NCI-H748 (cell line): Measurements from ENCODE around the gene ASF1A.
"Not testable (repeated sequence)": the region's sequence is repeated elsewhere in the genome, so short reads cannot be mapped to it uniquely, and the experiment has no call there.

Experiments used
- DNase-seq: peaks from one replicate; lab custom pipeline; 2025; ENCODE audit not compliant: unreplicated experiment; lab: John Stamatoyannopoulos, UW

Gene ASF1A

DNA sequence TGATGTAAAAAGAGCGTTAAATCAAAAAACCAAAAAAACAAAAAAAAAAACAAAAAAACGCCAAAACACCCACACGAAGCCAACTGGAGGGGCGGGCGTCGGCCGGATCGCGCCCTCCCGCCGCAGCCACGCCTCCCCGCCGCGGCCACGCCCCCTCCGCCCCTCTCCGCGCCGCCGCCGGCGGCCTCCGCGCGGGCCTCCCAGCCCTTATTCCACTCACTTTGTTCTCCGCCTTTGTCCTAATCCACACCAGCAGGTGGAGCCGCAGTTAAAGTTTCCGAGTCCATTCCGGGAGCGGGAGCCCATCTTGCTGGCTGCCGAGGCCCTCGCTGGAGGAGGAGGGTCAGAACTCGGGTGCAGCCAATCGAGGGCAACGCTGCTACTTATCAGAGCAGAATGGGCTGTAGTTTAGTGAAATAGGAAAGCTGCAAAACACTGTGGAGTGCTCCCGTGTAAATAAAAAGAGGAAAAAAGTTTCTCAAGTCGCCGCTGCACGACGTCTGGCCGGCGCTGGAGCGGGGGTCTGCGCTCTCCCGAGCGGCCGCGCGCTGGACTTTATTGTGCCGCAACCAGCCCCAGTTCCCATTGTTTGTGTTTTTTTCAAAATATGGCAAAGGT is at the start of gene ASF1A:
TSS of gene ASF1A (plus strand) at position 346 of the 618 bp plus-strand sequence. CDS start at position 608, 262 bp downstream.
- DNase-seq = peak; percentile 99

DNA sequence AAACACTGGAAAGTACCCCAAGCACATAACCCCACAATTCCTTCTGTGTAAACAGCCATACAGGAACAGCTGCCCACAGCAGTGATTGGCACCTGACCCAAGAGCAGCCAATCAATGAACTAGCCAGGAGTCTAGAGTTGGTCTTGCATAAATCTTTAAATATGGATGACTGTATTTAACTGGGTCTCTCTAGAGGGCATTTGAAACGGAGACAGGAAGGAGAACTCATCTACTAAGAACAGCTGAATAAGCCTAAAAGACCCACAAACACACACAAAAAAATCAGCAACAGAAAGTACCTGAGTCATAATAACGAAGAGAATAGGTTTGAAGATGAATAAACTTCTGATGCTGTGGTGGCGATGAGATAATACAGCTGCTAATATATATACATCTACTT is 49.0 kb upstream of the ASF1A start:
- DNase-seq = no peak

DNA sequence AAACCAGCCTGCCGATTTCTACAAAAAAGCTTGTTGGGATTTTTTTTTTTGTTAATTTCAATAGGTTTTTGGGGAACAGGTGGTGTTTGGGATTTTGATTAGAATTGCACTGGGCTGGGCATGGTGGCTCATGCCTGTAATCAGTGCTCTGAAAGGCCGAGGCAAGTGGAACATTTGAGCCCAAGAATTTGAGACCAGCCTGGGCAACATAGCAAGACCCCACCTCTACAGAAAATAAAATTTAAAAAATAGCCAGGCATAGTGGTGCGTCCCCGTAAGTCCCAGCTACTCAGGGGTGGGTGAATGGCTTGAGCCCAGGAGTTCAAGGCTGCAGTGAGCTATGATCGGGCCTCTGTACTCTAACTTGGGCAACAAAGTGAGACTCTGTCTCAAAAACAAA is 40.5 kb upstream of the ASF1A start:
- DNase-seq = no peak

DNA sequence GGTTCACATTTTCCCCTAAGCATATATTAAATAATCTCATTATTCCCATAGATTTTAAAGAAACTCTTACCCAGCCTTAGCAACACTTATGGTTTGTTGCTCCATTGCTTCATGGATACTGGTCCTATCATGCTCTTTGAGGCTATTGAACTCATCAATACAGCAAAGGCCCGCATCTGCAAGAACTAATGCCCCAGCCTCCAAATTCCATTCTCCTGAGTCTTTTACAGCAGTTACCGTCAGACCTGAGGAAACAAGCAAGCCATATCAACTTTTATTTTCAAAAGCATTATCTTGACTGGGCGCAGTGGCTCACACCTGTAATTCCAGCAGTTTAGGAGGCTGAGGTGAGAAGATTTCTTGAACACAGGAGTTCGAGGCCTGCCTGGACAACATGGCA is 37.7 kb upstream of the ASF1A start:
- DNase-seq = no peak

DNA sequence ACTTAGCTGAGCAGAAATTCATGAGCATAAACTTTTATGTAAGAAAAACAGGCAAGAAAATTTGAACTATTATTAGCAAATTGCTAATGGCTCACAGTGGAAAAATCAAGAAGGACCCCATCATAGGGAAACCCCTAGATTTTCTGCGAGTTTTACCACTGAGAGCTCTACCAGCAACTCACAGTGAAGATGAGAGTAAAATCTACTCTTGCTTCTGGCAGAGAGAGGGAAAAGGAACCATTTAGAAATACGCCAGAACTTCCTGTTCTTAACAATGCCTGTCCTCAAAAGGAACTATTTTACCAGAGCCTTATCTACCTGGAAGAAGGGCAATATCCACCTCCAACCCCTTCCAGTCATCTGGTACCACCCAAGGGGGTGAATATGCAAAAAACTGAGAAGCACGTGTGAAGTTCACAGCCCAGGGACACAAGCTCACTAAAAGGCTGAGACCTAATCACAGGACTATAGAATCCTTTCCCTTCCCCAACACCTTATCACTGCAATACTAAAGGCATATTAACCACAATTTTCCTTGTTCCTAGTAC is 34.4 kb upstream of the ASF1A start:
- DNase-seq = no peak

DNA sequence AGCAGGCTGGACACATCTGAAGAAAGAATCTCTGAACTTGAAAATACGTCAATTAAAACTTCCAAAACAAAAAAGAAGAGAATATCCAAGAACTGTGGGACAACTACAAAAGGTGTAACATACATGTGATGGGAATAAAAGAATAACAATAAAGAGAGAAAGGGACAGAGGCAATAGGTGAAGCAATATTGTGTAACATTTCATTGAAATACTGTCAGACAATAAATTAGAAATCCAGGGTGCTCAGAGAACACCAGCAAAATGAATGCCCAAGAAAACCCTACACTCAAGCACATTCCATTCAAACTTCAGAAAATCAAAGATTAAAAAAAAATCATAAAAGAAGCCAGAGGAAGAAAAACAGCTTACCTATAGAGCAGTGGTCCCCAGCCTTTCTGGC is 33.6 kb upstream of the ASF1A start:
- DNase-seq = no peak

DNA sequence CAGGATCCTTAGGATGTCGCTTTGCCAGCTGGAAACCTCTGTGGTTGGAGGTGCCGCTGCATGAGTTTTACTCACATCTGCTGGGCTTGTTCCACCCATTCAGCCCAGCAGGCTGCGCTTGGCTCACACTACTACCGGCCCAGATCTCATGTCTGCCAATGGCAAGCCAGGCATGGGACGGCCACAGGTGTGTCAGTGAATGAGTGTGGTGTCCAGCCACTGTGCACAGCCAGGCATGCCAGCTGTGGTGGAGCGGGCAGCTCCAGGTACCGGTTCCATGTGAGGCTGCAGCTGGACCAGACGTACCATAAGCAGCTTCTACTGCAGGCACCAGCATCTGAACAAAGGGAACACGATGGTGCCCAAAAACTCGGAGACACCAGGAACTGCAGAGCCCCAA is 33.1 kb upstream of the ASF1A start:
- DNase-seq = peak; percentile 3

DNA sequence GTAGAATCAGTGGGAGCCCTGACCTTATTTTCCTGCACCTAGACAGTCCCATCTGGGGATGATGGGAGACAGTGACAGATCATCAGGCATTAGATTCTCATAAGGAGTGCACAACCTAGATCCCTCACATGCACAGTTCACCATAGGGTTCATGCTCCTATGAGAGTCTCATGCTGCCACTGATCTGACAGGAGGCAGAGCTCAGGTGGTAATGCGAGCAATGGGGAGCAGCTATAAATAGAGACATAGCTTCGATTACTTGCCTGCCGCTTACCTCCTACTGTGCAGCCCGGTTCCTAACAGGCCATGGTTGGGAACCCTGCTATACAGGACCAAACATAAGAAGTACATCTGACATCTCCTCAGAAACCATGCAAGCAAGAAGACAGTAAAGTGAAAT is 31.5 kb upstream of the ASF1A start:
- DNase-seq = no peak

DNA sequence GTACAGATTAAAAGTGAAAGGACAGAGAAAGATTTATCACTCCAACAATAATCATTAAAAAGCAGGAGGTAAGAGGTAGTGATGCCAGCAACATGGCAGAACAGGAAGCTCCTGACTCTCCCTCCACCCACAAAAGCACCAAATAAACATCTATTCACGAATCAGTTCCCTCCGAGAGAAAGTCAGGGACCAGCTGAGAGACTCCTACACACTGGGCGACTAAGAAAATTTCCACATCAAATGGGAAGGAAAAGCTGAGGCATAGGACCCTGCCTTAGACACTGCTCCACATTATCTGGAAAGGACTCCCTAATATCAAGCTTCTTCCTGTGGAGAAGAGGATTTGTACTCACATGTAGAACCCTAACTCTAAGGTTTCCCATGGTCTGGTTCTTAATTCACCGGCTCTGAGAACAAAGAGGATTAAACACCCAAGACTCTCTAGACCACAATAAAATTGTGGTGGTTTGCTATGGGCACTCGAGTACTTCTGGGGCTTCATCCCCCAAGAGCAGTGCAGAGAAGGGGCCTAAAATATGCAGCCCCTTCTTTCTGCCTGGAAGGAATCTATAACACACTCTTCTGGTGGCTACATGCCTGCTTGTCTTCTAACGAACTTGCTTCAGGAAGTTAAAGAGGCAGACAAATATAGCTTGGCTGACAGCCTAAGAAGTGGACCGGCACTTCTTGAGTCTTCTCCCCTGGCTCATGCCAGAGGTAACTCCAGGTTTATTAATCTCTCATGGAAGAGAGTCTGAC is 29.4 kb upstream of the ASF1A start:
- DNase-seq = no peak

DNA sequence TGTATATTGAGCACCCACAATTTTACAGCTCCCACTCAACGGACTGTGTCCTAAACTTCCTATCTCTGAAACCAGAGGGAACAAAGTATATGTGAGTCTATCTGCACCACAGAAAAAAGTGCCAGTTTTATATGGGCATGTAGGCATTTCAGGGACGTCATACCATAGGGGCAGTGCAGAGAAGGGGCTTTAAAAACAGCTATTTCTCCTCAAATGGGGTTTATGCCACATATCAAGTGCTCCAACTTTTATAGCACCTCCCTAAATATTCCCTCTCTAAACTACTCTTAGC is 28.9 kb upstream of the ASF1A start:
- DNase-seq = no peak

DNA sequence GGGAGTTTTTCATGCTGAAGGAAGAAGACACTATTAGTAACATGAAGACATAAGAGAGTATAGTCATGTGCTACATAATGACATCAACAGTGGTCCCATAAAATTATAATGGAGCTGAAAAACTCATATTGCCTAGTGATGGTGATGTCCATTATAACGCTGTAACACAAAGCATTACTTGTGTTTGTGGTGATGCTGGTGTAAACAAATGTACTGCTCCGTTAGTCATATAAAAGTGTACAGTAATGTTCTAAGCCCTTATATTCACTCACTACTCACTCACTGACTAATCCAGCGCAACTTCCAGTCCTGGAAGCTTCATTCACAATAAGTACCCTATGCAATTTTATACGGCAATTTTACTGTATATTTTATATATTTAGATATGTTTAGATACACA is 26.8 kb upstream of the ASF1A start:
- no peak for DNase-seq

DNA sequence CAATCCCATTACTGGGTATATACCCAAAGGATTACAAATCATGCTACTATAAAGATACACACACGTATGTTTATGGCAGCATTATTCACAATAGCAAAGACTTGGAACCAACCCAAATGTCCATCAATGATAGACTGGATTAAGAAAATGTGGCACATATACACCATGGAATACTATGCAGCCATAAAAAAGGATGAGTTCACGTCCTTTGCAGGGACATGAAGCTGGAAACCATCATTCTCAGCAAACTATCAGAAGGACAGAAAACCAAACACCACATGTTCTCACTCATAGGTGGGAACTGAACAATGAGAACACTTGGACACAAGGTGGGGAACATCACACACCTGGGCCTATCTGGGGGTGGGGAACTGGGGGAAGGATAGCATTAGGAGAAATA is 25.1 kb upstream of the ASF1A start:
- DNase-seq = not testable (repeated sequence)

DNA sequence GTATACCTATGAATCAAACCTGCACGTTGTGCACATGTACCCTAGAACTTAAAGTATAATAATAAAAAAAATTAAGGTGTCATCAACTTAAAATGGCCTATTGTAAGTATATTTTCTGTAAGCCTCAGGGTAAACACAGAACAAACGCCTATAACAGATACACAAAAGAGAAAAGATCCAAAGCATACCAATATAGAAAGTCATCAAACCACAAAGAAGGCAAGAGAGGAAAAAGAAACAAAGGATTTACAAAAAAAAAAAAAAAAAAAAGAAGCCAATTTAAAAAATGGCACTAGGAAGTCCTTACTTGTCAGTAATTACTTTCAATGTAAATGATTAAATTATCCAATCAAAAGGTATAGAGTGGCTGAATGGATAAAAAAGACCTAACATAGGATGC is 24.6 kb upstream of the ASF1A start:
- DNase-seq = no peak

DNA sequence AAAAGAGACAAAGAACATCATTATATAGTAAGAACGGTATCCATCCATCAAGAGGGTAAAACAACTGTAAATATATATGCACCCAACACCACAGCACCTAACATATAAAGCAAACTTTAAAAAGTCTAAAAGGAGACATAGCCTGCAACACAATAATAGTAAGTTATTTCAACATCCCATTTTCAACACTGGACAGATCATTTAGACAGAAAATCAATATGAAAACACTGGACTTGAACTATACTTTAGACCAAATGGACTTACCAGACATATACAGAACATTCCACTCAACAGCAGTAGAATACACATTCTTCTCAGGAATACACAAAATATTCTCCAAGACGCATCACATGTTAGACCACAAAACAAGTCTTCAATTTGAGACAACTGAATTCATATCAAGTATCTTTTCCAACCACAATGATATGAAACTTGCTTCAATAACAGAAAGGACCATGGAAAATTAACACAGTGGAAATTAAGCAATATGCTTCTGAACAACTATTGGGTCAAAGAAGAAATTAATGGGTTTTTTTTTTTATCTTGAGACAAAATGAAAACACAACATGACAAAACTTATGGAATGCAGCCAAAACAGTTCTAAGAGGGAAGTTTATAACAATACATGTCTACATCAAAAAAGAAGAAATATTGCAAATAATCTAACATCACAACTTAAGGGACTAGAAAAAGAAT is 23.9 kb upstream of the ASF1A start:
- DNase-seq = no peak

DNA sequence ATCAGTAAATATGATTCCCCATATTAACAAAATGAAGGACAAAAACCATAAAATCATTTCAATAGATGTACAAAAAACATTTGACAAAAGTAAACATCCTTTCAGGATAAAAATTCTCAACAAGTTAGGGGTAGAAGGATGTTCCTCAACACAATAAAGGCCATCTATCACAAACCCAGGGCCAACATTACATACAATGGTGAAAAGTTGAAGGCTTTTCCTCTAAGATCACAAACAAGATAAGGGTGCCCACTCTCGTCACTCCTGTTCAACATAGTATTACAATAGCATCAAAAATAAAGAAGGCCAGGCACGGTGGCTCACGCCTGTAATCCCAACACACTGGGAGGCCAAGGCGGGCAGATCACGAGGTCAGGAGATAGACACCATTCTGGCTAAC is 22.6 kb upstream of the ASF1A start:
- DNase-seq = no peak

DNA sequence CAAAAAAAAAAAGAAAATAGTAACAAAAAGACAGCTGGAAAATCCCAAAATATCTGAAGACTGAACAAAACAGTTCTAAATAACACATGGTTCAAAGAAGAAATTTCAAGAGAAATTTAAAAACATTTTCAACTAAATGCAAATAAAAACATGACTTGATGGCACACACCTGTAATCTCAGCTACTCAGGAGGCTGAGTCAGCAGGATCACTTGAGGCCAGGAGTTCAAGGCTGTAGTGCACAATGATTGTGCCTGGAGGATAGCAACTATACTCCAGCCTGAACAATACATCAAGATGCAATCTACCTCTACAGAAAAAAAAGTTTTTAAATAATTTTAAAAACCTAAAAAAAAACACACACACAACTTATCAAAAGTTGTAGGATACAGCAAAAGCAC is 21.6 kb upstream of the ASF1A start:
- no peak for DNase-seq

DNA sequence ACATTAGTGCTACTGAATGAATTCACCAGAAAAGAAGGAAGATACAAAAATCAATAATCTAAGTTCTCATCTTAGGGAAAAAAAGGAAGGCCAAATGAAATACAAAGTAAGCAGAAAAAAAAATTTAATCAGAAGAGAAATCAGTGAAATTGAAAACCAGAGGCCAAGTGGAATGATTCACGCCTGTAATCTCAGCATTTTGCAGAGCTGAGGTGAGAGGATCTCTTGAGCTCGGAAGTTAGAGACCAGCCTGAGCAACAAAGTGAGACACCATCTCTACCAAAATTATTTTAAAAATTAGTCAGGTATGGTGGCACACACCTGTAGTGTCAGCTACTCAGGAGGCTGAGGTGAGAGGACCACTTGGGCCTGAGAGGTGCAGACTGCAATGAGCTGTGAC is 21.2 kb upstream of the ASF1A start:
- no peak for DNase-seq

DNA sequence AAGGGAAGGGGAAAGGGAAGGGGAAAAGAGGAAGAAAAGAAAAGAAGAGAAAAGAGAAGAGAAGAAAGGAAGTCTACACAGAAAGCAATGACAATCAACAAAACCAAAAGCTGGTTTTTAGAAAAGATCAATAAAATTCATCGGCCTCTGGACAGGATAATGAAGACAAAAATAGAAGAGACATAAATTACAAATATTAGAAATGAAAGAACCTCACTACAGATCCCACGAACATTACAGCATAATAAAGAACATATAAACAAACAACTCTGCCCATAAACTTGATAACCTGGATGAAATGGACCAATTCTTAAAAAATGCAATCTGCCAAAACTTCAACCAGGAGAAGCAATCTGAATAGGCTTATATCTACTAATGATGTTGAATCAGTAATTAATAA is 20.7 kb upstream of the ASF1A start:
- no peak for DNase-seq

DNA sequence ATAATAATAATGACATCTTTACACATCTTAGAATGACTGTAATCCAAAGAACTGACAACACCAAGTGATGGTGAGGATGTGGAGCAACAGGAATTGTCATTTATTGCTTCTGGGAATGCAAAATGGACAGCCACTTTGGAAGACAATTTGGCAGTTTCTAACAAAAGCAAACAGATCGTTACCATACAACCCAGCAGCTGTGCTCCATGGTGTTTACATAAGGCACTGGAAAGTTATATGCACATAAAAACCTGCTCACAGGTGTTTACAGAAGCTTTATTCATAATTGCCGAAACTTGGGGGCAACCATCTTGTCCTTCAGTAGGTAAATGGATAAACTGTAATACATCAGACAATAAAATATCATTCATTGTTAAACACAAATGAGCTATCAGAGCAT is 18.3 kb upstream of the ASF1A start:
- DNase-seq = peak; percentile 94

DNA sequence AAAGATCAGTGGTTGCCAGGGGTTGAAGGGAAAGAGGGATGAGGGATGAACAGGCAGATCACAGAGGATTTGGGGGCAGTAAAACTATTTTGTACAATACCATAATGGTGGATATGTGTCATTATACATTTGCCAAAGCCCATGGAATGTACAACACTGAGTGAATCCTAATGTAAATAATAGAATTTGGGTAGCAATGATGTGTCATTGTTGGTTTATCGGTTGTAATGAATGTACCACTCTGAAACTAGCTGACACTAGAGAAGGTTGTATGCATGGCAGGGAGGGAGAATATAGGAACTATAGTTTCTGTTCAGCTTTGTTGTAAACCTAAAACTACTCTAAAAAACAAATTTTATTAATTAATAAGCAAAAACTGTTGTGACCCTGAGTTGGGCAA is 17.8 kb upstream of the ASF1A start:
- DNase-seq = peak; percentile 48

DNA sequence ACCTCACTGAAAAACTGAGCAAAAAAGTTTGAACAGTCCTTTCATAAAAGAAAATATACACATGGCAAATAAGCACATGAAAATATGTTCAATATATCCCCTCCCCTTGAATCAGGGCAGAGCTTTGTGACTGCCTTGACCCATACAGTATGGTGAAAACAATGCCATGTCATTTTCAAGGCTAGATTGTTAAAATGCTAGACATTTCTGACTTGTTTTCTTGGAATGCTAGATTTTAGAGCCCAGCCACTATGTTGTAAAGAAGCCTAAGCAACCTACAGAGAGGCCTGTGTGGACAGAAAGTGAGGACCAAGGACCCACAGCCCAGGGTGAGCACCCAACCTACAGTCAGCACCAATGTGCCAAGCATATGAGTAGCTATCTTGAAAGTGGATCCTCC is 17.1 kb upstream of the ASF1A start:
- no peak for DNase-seq

DNA sequence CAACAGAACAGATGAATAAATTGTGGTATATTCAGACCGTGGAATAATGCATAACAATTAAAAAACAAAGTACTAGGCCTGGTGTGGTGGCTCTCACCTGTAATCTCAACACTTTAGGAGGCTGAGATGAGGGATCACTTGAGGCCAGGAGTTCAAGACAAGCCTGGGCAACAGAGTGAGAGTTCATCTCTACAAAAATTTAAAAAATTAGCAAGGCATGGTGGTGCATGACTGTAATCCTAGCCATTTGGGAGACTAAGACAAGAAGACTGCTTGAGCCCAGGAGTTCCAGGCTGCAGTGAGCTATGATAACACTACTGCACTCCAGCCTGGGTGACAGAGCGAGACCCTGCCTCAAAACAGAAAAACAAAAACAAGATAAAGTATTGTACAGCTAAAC is 16.1 kb upstream of the ASF1A start:
- no peak for DNase-seq
